Stimulated activated naive CD4-positive, alpha-beta T cell treated with Interleukin-2 at 50 U/mL for 16 hours (primary cell): ENCODE data around the gene ADARB2.

Experiments used
- DNase-seq: peaks from one replicate; lab custom pipeline; 2025; lab: John Stamatoyannopoulos, UW

ADARB2 gene

GRCh38 chr10:1686491-1686749 lies 50.9 kb downstream of the ADARB2 start:
- no peak for DNase-seq

GRCh38 chr10:1685699-1686490 lies 51.4 kb downstream of the ADARB2 start:
- DNase-seq, result no peak

GRCh38 chr10:1684991-1685390 lies 52.3 kb downstream of the ADARB2 start:
- DNase-seq, result no peak

GRCh38 chr10:1683649-1684048 lies 53.7 kb downstream of the ADARB2 start:
- DNase-seq, result no peak

- no peak for DNase-seq
Observed at GRCh38 chr10:1679821-1680650, 57.3 kb downstream of the ADARB2 start.

GRCh38 chr10:1678084-1678483 lies 59.2 kb downstream of the ADARB2 start:
- DNase-seq, result no peak

GRCh38 chr10:1677307-1677939 lies 59.9 kb downstream of the ADARB2 start:
- DNase-seq, result no peak

GRCh38 chr10:1674501-1674900 lies 62.8 kb downstream of the ADARB2 start:
- no peak for DNase-seq

- no peak for DNase-seq
Observed at GRCh38 chr10:1673568-1674345, 63.6 kb downstream of the ADARB2 start.

- no peak for DNase-seq
Observed at GRCh38 chr10:1672001-1672781, 65.1 kb downstream of the ADARB2 start.

- no peak for DNase-seq
Observed at GRCh38 chr10:1671366-1672000, 65.8 kb downstream of the ADARB2 start.

- DNase-seq, result no peak
Observed at GRCh38 chr10:1670541-1671365, 66.6 kb downstream of the ADARB2 start.

GRCh38 chr10:1669433-1669832 lies 67.9 kb downstream of the ADARB2 start:
- DNase-seq, result no peak

GRCh38 chr10:1668399-1668798 lies 68.9 kb downstream of the ADARB2 start:
- DNase-seq, result no peak

- no peak for DNase-seq
Observed at GRCh38 chr10:1667392-1667791, 69.9 kb downstream of the ADARB2 start.

- no peak for DNase-seq
Observed at GRCh38 chr10:1666147-1666546, 71.2 kb downstream of the ADARB2 start.

- DNase-seq, result no peak
Observed at GRCh38 chr10:1665681-1666080, 71.6 kb downstream of the ADARB2 start.

- no peak for DNase-seq
Observed at GRCh38 chr10:1665021-1665661, 72.2 kb downstream of the ADARB2 start.

- DNase-seq, result no peak
Observed at GRCh38 chr10:1664333-1664964, 72.9 kb downstream of the ADARB2 start.
